ENCODE results near the gene EXOC6B.

The EXOC6B gene

GRCh38 chr2:72340665-72341064 is 485.2 kb downstream of the EXOC6B start:
- no peak for DNase-seq

DNA sequence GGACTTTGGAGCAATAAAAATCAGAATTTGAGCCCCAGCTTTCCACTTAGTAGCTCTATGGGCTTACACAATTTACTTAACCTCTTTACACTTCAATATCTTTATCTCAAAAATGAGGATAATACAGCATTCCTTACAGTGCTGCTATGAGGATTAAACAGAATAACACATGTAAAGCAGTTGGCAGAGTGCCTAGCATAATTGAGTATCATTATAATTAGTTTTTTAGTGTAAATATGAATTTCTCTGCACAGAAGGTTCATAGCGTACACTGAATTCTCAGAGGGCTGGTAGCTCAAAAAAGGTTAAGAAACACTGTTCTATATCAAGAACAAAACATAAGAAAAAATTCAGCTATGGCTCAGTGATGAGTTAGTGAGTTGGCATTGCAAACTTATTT is 487.8 kb downstream of the EXOC6B start:
- no peak for DNase-seq

GRCh38 chr2:72332720-72333119 is 493.1 kb downstream of the EXOC6B start:
- no peak for DNase-seq

GRCh38 chr2:72330652-72331051 is 495.2 kb downstream of the EXOC6B start:
- no peak for DNase-seq

GRCh38 chr2:72326759-72327158 is 499.1 kb downstream of the EXOC6B start:
- no peak for DNase-seq

- DNase-seq: no peak
Observed at GRCh38 chr2:72325592-72326422, 500.0 kb downstream of the EXOC6B start.

- no peak for DNase-seq
Observed at GRCh38 chr2:72316774-72317173, 509.1 kb downstream of the EXOC6B start.

DNA sequence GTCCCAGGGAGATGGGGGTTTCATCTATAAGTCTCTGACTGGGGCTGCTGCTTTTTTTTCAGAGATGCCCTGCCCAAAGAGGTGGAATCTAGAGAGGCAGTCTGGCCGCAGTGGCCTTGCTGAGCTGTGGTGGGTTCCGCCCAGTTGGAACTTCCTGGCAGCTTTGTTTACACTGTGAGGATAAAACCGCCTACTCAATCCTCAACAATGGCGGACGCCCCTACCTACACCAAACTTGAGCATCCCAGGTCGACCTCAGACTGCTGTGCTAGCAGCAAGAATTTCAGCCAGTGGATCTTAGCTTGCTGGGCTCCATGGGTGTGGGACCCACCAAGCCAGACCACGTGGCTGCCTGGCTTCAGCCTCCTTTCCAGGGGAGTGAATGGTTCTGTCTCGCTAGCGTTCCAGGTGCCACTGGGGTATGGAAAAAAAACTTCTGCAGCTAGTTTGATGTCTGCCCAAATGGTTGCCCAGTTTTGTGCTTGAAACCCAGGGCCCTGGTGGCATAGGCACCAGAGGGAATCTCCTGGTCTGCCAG is 525.6 kb downstream of the EXOC6B start:
- no peak for DNase-seq

DNA sequence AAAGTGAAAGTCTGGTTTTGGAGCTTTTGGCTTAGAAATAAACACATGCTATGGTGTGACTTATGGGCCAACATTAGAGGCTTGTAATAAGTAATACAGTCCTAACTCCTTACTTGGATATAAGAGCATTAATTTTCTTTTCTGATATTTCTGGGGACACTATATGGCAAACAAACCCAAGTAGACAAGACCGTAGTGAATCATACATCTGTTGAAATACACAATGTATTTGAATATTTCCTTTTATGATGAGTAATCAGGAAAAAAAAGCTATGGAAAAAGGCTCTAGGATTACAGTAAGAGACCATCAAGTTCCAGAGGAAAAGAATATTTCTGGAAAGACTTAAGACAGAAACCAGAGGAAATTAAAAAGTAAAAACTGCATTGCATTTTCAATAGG is 532.2 kb downstream of the EXOC6B start:
- no peak for DNase-seq

DNA sequence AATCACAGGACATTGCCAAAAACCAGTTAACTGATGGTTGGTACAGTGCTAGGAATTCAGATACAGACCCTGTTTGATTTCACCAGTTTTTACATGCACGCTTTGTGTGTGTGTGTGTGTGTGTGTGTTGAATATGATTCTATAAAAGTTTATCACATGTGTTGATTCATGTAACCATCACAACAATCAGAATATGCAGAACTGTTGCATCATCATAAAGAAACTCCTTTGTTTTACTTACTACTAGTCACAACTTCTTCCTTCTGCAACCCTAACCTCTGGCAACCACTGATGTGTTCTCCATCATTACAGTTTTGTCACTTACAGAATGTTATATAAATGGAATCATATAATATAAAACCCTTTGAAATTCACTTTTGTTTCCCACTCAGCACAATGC is 533.4 kb downstream of the EXOC6B start:
- DNase-seq: no peak

DNA sequence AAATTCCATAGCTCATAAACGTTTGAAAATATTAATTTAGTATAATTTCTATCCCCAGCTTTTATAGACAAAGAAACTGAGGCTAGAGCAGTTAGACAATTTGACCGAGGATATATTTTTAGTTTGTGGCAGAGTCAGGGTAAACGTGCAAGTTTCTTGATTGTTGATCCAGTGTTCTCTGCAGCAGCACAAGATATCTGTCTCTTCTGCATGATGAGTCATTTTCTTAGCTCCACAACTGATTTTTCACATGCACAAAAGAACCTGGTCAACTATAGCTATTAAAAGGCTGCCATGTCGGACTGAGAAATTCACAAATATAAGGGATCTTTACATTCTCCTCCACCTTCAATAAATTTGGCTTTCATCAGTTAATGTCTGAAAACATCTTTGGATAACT is 534.8 kb downstream of the EXOC6B start:
- no peak for DNase-seq

GRCh38 chr2:72289736-72290135 is 536.1 kb downstream of the EXOC6B start:
- DNase-seq: no peak

DNA sequence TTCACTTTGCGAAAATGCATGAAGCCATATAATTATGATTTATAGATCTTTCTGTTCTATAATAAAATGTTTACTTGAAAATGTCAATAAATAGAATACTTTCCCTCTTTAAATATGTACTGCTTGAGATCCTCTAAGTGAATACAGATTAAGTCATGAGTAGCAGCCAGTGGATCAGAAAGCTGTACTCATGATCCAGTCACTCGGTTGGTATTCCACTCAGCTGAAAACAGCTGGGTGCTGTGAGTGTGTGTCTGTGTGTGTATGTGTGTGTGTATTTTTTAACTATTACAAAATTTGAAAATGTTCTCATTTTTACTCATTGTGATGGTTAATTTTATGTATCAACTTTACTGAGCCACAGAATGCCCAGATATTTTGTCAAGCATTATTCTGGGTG is 536.5 kb downstream of the EXOC6B start:
- DNase-seq: no peak

DNA sequence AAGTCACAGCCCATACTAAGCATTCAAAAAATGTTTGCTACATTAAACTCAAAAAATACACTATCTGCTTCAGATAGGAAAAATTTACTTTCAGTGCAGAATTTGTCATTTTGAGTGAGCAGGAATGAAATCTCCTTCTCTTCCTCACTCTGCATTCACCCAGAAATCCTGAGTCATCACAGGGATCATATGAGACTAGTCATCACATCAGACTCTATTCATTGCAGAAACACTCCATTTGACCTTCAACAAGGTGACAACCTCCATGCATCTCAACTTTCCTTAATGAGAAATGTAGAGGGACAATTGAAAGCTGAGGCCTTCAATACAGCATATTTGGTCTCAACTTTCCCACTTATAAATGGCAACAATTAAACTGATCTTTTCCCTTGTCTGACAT is 547.8 kb downstream of the EXOC6B start:
- no peak for DNase-seq

DNA sequence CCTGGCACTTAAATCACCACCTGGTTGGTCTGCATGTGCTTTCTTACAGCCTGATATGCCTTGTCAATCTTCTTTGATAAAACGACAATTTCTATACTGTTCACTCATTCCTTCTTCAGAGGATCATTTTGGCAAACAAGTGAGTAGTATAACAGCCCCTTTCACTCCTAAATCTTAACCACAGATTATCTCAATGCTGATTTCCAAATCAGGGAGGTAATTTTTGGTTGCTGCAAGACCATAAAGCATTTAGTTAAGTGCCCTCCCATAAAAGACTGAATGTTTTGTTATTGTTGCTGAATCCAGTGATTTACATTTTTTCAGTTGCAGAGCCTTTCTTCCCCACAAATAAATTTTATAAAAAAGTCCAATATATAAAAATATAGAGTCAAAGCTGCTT is 549.0 kb downstream of the EXOC6B start:
- DNase-seq: no peak

DNA sequence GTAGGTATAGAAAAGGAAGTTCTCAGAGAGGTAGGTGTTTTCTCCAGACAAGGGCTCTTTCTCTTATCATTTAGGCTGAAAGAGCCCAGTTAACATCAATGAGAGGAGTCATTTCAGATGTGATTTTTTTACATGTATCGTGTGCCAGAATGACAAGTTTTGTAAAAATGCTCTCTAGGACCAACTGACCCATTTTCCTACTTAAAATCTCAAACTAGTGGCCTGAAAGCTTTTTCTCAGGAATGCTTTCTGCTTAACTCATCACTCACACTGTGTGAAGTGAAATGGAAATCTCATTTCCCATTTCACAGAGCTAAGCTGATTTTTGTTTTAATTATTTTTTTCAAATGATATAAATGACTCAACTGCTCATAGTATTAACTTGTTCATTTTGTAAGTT is 549.5 kb downstream of the EXOC6B start:
- DNase-seq: no peak

DNA sequence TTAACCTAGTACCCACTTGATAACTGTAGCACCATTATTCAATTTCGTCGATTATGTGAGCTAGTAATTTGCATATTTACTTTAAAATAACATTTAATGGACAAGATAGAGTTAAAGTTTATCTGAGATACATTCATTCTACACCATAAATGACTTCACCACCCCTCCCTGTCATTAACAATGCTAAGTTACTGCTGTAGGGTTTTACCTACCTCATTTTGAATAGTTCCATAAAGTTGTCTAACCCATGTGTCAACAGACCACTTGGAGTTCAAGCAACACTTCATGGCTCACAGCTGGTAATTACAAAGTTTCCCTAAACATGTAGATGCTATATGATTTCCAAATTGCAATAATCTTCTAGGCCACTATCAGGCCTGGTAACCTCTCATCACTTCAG is 550.7 kb downstream of the EXOC6B start:
- no peak for DNase-seq

GRCh38 chr2:72274380-72274797 is 551.4 kb downstream of the EXOC6B start:
- DNase-seq: no peak

DNA sequence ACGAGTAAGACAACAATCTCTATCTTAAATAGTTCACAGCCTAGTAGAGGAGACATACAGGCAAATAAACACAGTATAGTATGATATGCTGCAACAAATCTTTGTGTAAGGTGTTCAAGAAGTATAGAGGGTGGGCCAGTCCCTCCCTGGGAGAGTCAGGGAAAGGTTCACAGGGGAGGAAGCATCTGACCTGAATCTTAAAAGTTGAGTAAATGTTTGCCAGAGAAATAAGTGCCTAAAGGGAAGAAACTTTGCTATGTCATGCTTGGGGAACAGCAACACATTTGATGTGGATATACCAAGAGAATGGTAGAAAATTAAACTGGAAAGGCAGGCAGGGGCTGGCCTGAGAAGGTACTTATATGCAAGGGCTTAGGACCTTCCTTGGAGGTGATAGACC is 552.4 kb downstream of the EXOC6B start:
- no peak for DNase-seq

- DNase-seq: peak; percentile 54
Observed at GRCh38 chr2:72271766-72272641, 553.8 kb downstream of the EXOC6B start.

- DNase-seq: no peak
Observed at GRCh38 chr2:72271276-72271614, 554.6 kb downstream of the EXOC6B start.

GRCh38 chr2:72270556-72271275 is 555.1 kb downstream of the EXOC6B start:
- DNase-seq: no peak

DNA sequence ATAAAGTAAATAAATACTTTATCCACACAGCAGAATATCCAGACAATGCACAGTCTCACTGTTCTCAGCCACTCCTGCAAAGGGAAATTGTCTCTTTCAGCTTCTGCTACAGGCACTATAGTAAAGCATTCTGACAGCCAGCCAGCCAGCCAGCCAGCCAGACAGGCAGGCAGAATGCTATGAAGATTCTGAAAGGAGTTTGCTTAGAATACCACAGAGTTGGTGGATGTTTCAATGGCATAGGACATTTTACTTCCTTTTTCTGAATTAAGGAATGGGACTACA is 562.1 kb downstream of the EXOC6B start:
- DNase-seq: no peak

All from left hindlimb (tissue), 1 donor.